ENCODE data around the gene AP4B1. TPM values are rescaled to one million over a fixed set of nuclear protein-coding genes. Genes with fewer than 3 reads are reported as not detected.

AP4B1 gene
- total and polyA plus RNA-seq, 9 of the 15 experiments (the other 6 are each of a cell fraction or from before 2014, with no cell fraction given) = 15.8 to 36.5 (median 24.6) TPM

DNA sequence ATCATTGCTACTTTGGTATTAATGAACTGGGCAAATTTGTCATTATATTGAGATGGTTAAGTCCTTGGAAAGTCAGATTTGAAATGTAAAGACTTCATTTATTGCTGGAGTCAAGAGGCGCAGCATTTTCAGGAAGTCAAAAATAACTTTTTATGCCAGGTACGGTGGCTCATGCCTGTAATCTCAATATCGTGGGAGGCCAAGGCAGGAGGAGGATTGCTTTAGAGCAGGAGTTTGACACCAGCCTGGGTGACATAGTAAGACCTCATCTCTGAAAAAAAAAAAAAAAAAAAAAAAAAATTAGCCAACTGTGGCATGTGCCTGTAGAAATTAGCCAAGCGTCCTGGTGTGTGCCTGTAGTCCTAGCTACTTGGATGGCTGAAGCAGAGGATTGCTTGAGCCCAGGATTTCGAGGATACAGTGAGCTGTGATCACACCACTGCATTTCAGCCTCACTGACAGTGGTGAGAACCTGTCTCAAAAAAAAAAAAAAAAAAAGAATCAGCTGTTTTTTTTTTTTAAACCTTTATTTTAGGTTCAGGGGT lies 30.0 kb upstream of the AP4B1 start:
- Histone ChIP-seq H3K4me2 (ENCODE audit: insufficient read depth, low read length) (no peak overlapping the region), H3K36me3 (ENCODE audit: control insufficient read depth, insufficient read depth, low read length) (peaks cover 36% of the 10 kb centered on the region), H3K79me2 (ENCODE audit: control insufficient read depth, insufficient read depth, low read length) (peaks cover 100% of the 10 kb centered on the region), H3K9ac (ENCODE audit: insufficient read depth in 1 of 2, low read depth in 2 of 2, low read length in 2 of 2) (no peak overlapping the region), H2AFZ (ENCODE audit: low read depth, low read length) (no peak overlapping the region), H3K4me1 (replicated peaks in 1 of 2; ENCODE audit: control insufficient read depth in 2 of 2, insufficient read depth in 2 of 2, low read length in 2 of 2) (peaks cover 25 to 38% of the 10 kb centered on the region in 2 experiments), H3K9me1 (ENCODE audit: control insufficient read depth, insufficient read depth, low read length) (no peaks in the 10 kb centered on the region), H3K4me3 (no peak overlapping the region), H4K20me1 (replicated peaks; ENCODE audit: control insufficient read depth, insufficient read depth, low read length) (peaks cover 21% of the 10 kb centered on the region), H3K27me3 (ENCODE audit: control insufficient read depth in 2 of 2, insufficient read depth in 2 of 2, low read length in 2 of 2) (no peaks in the 10 kb centered on the region), H3K9me3 (replicated peaks; ENCODE audit: control insufficient read depth, insufficient read depth, low read depth, low read length) (no peaks in the 10 kb centered on the region), H3K27ac (ENCODE audit: extremely low read depth, low read depth, low read length) (no peak overlapping the region)
- no peak for FAIRE-seq
- no peak for TF ChIP-seq EP400 (IDR thresholded peaks at IDR 0.05)
- peak; percentile 53; the same call in 1 of the 2 replicates for TF ChIP-seq ZNF384 (IDR thresholded peaks at IDR 0.05; ENCODE audit: low read depth, low read length)
- no peak for DNase-seq (ENCODE audit: extremely low read depth in 1 of 4, low spot score in 3 of 4)
- no TSS peak for BruUV-seq (replicated peaks)
- intact Hi-C loops (cut with micrococcal nuclease) = loop anchor here (10.0 kb wide), 1 partner anchor 180 kb away; the partner anchor contains the start of gene PHTF1
- POLR2A ChIA-PET = interaction anchor here (1.7 kb wide), 1 partner anchor 12 kb away, joined by 13 read pairs; no protein-coding TSS in a partner anchor
- WGBS (ENCODE audit: insufficient coverage, low coverage, missing lambda C conversion rate) = 66% methylated on average over 5 of the region's 5 CpGs
- ATAC-seq = no peak
- in situ Hi-C loops (cut with MboI) = no loop called here
- CTCF ChIA-PET (ENCODE audit: low intra/inter-chr PET ratio) = no interaction called here

- no peak for FAIRE-seq
- POLR2A ChIA-PET = interaction anchor here (1.2 to 1.7 kb wide), 3 partner anchors 13 to 19 kb away, joined by 4 to 13 read pairs (median 5); no protein-coding TSS in a partner anchor
Measured at GRCh38 chr1:113934006-113934405, 29.4 kb upstream of the AP4B1 start.

More at GRCh38 chr1:113934006-113934405, 29.4 kb upstream of the AP4B1 start:
- Histone ChIP-seq H3K27ac (ENCODE audit: extremely low read depth, low read depth, low read length) (no peak overlapping the region), H3K9ac (ENCODE audit: insufficient read depth in 1 of 2, low read depth in 2 of 2, low read length in 2 of 2) (no peak overlapping the region), H3K4me1 (replicated peaks in 1 of 2; ENCODE audit: control insufficient read depth in 2 of 2, insufficient read depth in 2 of 2, low read length in 2 of 2) (peaks cover 25 to 38% of the 10 kb centered on the region in 2 experiments), H2AFZ (ENCODE audit: low read depth, low read length) (no peak overlapping the region), H3K79me2 (ENCODE audit: control insufficient read depth, insufficient read depth, low read length) (peaks cover 100% of the 10 kb centered on the region), H4K20me1 (replicated peaks; ENCODE audit: control insufficient read depth, insufficient read depth, low read length) (peaks cover 21% of the 10 kb centered on the region), H3K27me3 (ENCODE audit: control insufficient read depth in 2 of 2, insufficient read depth in 2 of 2, low read length in 2 of 2) (no peaks in the 10 kb centered on the region), H3K9me1 (ENCODE audit: control insufficient read depth, insufficient read depth, low read length) (no peaks in the 10 kb centered on the region), H3K4me2 (ENCODE audit: insufficient read depth, low read length) (no peak overlapping the region), H3K4me3 (no peak overlapping the region), H3K36me3 (ENCODE audit: control insufficient read depth, insufficient read depth, low read length) (peaks cover 31% of the 10 kb centered on the region), H3K9me3 (replicated peaks; ENCODE audit: control insufficient read depth, insufficient read depth, low read depth, low read length) (no peaks in the 10 kb centered on the region)
- in situ Hi-C loops (cut with MboI) = no loop called here
- ATAC-seq = no peak
- CTCF ChIA-PET (ENCODE audit: low intra/inter-chr PET ratio) = no interaction called here
- DNase-seq (ENCODE audit: extremely low read depth in 1 of 4, low spot score in 3 of 4) = no peak
- TF ChIP-seq, protein P1, sequence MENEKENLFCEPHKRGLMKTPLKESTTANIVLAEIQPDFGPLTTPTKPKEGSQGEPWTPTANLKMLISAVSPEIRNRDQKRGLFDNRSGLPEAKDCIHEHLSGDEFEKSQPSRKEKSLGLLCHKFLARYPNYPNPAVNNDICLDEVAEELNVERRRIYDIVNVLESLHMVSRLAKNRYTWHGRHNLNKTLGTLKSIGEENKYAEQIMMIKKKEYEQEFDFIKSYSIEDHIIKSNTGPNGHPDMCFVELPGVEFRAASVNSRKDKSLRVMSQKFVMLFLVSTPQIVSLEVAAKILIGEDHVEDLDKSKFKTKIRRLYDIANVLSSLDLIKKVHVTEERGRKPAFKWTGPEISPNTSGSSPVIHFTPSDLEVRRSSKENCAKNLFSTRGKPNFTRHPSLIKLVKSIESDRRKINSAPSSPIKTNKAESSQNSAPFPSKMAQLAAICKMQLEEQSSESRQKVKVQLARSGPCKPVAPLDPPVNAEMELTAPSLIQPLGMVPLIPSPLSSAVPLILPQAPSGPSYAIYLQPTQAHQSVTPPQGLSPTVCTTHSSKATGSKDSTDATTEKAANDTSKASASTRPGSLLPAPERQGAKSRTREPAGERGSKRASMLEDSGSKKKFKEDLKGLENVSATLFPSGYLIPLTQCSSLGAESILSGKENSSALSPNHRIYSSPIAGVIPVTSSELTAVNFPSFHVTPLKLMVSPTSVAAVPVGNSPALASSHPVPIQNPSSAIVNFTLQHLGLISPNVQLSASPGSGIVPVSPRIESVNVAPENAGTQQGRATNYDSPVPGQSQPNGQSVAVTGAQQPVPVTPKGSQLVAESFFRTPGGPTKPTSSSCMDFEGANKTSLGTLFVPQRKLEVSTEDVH (IDR thresholded peaks at IDR 0.05; ENCODE audit: low read depth, partially characterized antibody) = no peak
- TF ChIP-seq HDAC1 (IDR thresholded peaks at IDR 0.05) = 0 out of 4 replicates have a peak, but pooled peaks of 1 of the 2 experiments have one; percentile 12
- TF ChIP-seq PRMT5 (CRISPR knock-in tag; IDR thresholded peaks at IDR 0.05) = no peak
- TF ChIP-seq RFX7 (CRISPR knock-in tag; IDR thresholded peaks at IDR 0.05) = no peak
- TF ChIP-seq NFXL1 (CRISPR knock-in tag; IDR thresholded peaks at IDR 0.05) = no peak
- no peak for TF ChIP-seq RCOR1 (IDR thresholded peaks at IDR 0.05; ENCODE audit: borderline replicate concordance in 1 of 2, low read depth in 2 of 2, low read length in 2 of 2)
- intact Hi-C loops (cut with micrococcal nuclease) = loop anchor here (10.0 kb wide), 1 partner anchor 179 kb away; the partner anchor contains the start of gene PHTF1
- BruUV-seq (replicated peaks) = no TSS peak

All from K562 (cell line).